K562 (cell line): ENCODE results near the gene TAS2R38. TPM values are rescaled to one million over a fixed set of nuclear protein-coding genes. Genes with fewer than 3 reads are reported as not detected.

Experiments
- CUX1 ChIP-seq: fragments of 200-800 bp; sonication (Bioruptor generic); IDR thresholded peaks from 2 replicates; pipeline ENCODE4 v1.6.1; 2016; ENCODE audit warnings: missing genetic modification characterization, missing compliant biosample characterization
- HDAC1 ChIP-seq, 2 experiments: fragments of 450-650 bp; IDR thresholded peaks; 2 replicates each; pipeline ENCODE4 v1.6.1; 2016 to 2017; ENCODE audit warnings: inconsistent platforms in 1 of 2, mild to moderate bottlenecking in 1 of 2, moderate library complexity in 1 of 2
- TSC22D4 ChIP-seq: fragments of 450-650 bp; IDR thresholded peaks from 2 replicates; pipeline ENCODE4 v1.6.1; 2016; ENCODE audit warnings: missing genetic modification characterization, missing biosample characterization, control low read depth
- ZNF140 ChIP-seq: fragments of 250-450 bp; sonication (Bioruptor Pico); IDR thresholded peaks from 2 replicates; pipeline ENCODE4 v1.8.0; 2021; ENCODE audit warnings: moderate library complexity, mild to moderate bottlenecking, inconsistent platforms
- polyA plus RNA-seq, 8 experiments: library from polyadenylated mRNA; depleted of rRNA in 4 of 8; stranded (reverse) in 5 of 8; unstranded in 3 of 8; fragments of >200 nt; fragmentation: Nextera tagmentation in 2 of 8; fragmentation: Illumina TruSeq in 1 of 8; extraction: Ambion mirVana in 2 of 8; extraction: Trizol in 1 of 8; gene quantifications; 2 replicates each; pipeline versions ENCODE4 v1.2.1 to v1.2.3, GENCODE V29; 2011 to 2014; ENCODE audit warnings: inconsistent platforms in 1 of 8, missing spikeins in 1 of 8
- total RNA-seq, 7 experiments: library from RNA; depleted of rRNA in 6 of 7; stranded (reverse); fragments of >200 nt in 6 of 7; fragmentation: Illumina TruSeq in 2 of 7; extraction: Trizol in 2 of 7; gene quantifications; 2 replicates each; pipeline versions ENCODE4 v1.2.1 to v1.2.3, GENCODE V29; 2011 to 2021; ENCODE audit warnings: low replicate concordance in 1 of 7
- TF ChIP-seq, protein P1 (sequence below): fragments of 250-450 bp; sonication (Bioruptor Pico); IDR thresholded peaks from 2 replicates; pipeline ENCODE4 v1.4.0; 2020

The TAS2R38 gene
- total and polyA plus RNA-seq, 9 of the 15 experiments (the other 6 are each of a cell fraction or from before 2014, with no cell fraction given) = not detected

DNA sequence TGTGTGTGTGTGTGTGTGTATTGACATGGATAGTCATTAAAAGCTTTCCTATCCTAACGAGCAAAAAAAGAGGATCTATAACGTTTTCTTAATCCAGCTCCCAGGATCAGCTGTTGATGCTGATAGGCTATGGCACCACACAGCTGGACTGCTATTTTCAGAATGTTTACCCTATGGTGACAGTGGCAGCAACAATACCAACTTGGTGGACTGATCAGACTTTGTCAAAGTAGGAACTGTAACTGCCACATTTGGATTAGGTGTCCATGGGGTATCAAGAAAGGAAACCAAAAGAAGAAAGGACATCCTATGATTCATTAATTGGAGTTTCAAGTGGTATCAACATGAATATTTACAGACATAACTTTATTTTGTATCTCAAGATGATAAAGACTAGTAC lies 24.1 kb downstream of the TAS2R38 start (continued):
- TF ChIP-seq, protein P1, sequence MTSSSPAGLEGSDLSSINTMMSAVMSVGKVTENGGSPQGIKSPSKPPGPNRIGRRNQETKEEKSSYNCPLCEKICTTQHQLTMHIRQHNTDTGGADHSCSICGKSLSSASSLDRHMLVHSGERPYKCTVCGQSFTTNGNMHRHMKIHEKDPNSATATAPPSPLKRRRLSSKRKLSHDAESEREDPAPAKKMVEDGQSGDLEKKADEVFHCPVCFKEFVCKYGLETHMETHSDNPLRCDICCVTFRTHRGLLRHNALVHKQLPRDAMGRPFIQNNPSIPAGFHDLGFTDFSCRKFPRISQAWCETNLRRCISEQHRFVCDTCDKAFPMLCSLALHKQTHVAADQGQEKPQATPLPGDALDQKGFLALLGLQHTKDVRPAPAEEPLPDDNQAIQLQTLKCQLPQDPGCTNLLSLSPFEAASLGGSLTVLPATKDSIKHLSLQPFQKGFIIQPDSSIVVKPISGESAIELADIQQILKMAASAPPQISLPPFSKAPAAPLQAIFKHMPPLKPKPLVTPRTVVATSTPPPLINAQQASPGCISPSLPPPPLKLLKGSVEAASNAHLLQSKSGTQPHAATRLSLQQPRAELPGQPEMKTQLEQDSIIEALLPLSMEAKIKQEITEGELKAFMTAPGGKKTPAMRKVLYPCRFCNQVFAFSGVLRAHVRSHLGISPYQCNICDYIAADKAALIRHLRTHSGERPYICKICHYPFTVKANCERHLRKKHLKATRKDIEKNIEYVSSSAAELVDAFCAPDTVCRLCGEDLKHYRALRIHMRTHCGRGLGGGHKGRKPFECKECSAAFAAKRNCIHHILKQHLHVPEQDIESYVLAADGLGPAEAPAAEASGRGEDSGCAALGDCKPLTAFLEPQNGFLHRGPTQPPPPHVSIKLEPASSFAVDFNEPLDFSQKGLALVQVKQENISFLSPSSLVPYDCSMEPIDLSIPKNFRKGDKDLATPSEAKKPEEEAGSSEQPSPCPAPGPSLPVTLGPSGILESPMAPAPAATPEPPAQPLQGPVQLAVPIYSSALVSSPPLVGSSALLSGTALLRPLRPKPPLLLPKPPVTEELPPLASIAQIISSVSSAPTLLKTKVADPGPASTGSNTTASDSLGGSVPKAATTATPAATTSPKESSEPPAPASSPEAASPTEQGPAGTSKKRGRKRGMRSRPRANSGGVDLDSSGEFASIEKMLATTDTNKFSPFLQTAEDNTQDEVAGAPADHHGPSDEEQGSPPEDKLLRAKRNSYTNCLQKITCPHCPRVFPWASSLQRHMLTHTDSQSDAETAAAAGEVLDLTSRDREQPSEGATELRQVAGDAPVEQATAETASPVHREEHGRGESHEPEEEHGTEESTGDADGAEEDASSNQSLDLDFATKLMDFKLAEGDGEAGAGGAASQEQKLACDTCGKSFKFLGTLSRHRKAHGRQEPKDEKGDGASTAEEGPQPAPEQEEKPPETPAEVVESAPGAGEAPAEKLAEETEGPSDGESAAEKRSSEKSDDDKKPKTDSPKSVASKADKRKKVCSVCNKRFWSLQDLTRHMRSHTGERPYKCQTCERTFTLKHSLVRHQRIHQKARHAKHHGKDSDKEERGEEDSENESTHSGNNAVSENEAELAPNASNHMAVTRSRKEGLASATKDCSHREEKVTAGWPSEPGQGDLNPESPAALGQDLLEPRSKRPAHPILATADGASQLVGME = no peak
- TF ChIP-seq CUX1 (CRISPR knock-in tag) = no peak
- no peak for TF ChIP-seq ZNF140 (CRISPR knock-in tag)
- no peak for TF ChIP-seq HDAC1 (IDR thresholded peaks at IDR 0.05)
- no peak for TF ChIP-seq TSC22D4
